AG20443 (cell line): ENCODE data around the gene PARD3B.
A peak's percentile ranks its signal among the peaks of the same experiment; 100 is the strongest.

Experiments
- DNase-seq: peaks from one replicate; pipeline ENCODE4 v3.0.0; 2012; ENCODE audit warnings: low spot score, mixed read lengths

Gene PARD3B

GRCh38 chr2:205617905-205618304 is 1072.6 kb downstream of the PARD3B start:
- no peak for DNase-seq

GRCh38 chr2:205619600-205619999 is 1074.3 kb downstream of the PARD3B start:
- DNase-seq = no peak

- no peak for DNase-seq
These were observed 1081.8 kb downstream of the PARD3B start for GRCh38 chr2:205627085-205627484.

GRCh38 chr2:205628422-205628821 is 1083.1 kb downstream of the PARD3B start:
- no peak for DNase-seq

GRCh38 chr2:205629091-205629776 is 1084.0 kb downstream of the PARD3B start:
- DNase-seq = no peak

GRCh38 chr2:205633994-205634393 is 1088.7 kb downstream of the PARD3B start:
- peak; percentile 34 for DNase-seq

GRCh38 chr2:205636549-205637319 is 1091.5 kb downstream of the PARD3B start:
- no peak for DNase-seq

- DNase-seq = no peak
These were observed 1092.0 kb downstream of the PARD3B start for GRCh38 chr2:205637320-205637602.

GRCh38 chr2:205637779-205638503 is 1092.7 kb downstream of the PARD3B start:
- no peak for DNase-seq

- DNase-seq = no peak
These were observed 1095.4 kb downstream of the PARD3B start for GRCh38 chr2:205640716-205641115.

- no peak for DNase-seq
These were observed 1097.5 kb downstream of the PARD3B start for GRCh38 chr2:205642599-205643356.

- DNase-seq = no peak
These were observed 1098.2 kb downstream of the PARD3B start for GRCh38 chr2:205643391-205643885.

- DNase-seq = peak; percentile 27
These were observed 1098.7 kb downstream of the PARD3B start for GRCh38 chr2:205644018-205644417.

GRCh38 chr2:205646680-205647079 is 1101.4 kb downstream of the PARD3B start:
- no peak for DNase-seq

GRCh38 chr2:205650450-205650849 is 1105.2 kb downstream of the PARD3B start:
- DNase-seq = peak; percentile 91

GRCh38 chr2:205650931-205651330 is 1105.7 kb downstream of the PARD3B start:
- DNase-seq = no peak

GRCh38 chr2:205651719-205652118 is 1106.4 kb downstream of the PARD3B start:
- DNase-seq = no peak

- DNase-seq = peak; percentile 40
These were observed 1109.8 kb downstream of the PARD3B start for GRCh38 chr2:205654878-205655605.

GRCh38 chr2:205655779-205656456 is 1110.6 kb downstream of the PARD3B start:
- DNase-seq = no peak

GRCh38 chr2:205656461-205656860 is 1111.2 kb downstream of the PARD3B start:
- DNase-seq = no peak

- no peak for DNase-seq
These were observed 1111.7 kb downstream of the PARD3B start for GRCh38 chr2:205656941-205657340.
